ENCODE data around the gene SPATS2L. TPM values are rescaled to one million over a fixed set of nuclear protein-coding genes. Genes with fewer than 3 reads are reported as not detected.

The SPATS2L gene
- total and polyA plus RNA-seq, 2 donors, result 34.8 to 58.3 TPM

DNA sequence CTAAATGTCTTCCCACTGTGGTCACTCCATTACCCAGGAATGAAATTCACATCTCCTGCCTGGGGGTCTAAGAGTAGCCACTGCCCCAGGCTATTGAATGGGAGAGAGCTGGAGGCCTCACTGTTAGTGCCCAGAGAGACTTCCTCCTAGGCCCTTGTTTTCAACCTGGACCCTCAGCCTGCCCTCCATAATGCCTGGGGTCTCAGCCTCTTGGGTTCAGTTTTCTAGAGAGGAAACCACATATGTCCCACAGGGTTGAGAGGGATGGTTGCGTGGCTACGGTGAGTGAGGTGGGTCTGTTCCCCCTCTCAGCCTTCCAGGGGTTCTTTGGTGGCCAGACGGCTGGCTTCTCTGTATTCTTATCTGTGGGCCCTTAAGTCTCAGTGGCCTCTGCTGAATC, 43.4 kb downstream of the SPATS2L start:
- 88% methylated on average over 3 of the region's 3 CpGs for WGBS
- no peaks in the 10 kb centered on the region for H3K9me3 ChIP-seq (ENCODE audit: control insufficient read depth in 2 of 2, insufficient read depth in 1 of 2, low read length in 1 of 2)
- no peak overlapping the region for H3K4me3 ChIP-seq (ENCODE audit: low read length in 2 of 2)
- H3K36me3 ChIP-seq (ENCODE audit: control insufficient read depth in 2 of 2, insufficient read depth in 2 of 2, low read length in 1 of 2), result no peaks in the 10 kb centered on the region
- no peak for DNase-seq (ENCODE audit: low read depth in 6 of 9, low spot score in 9 of 9)
- H3K27ac ChIP-seq (ENCODE audit: low read depth in 1 of 2, low read length in 1 of 2), result no peak overlapping the region
- no peaks in the 10 kb centered on the region for H3K4me1 ChIP-seq (ENCODE audit: control insufficient read depth in 2 of 2, insufficient read depth in 2 of 2, low read length in 2 of 2)
- H3K27me3 ChIP-seq (ENCODE audit: control insufficient read depth in 2 of 2, insufficient read depth in 1 of 2, low read length in 1 of 2), result no peaks in the 10 kb centered on the region

DNA sequence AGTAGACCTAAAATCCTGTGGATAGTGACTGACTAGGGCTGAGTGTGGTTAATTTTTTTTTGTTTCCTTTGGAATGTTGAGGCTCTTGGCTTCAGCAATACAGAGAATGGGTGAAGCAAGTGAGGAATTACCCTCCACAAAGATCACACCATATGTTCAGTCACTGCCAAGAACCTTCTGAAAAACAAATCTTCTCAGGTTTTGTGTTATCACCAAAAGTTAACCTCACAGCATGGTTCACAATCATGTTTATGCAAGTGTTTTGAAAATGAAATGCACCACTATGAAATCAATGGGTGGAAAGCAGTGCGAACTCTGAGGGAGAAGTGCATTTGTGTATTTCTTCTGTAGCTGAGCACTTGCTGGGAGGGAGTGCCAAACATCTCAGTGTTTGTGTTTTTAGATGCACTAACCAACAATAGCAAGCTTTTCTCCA, 44.4 kb downstream of the SPATS2L start:
- Histone ChIP-seq H3K9me3 (ENCODE audit: control insufficient read depth in 2 of 2, insufficient read depth in 1 of 2, low read length in 1 of 2) (no peaks in the 10 kb centered on the region), H3K4me3 (ENCODE audit: low read length in 2 of 2) (no peak overlapping the region), H3K4me1 (ENCODE audit: control insufficient read depth in 2 of 2, insufficient read depth in 2 of 2, low read length in 2 of 2) (no peaks in the 10 kb centered on the region), H3K27ac (ENCODE audit: low read depth in 1 of 2, low read length in 1 of 2) (no peak overlapping the region), H3K27me3 (ENCODE audit: control insufficient read depth in 2 of 2, insufficient read depth in 1 of 2, low read length in 1 of 2) (no peaks in the 10 kb centered on the region), H3K36me3 (ENCODE audit: control insufficient read depth in 2 of 2, insufficient read depth in 2 of 2, low read length in 1 of 2) (no peaks in the 10 kb centered on the region)
- no peak for DNase-seq (ENCODE audit: low read depth in 6 of 9, low spot score in 9 of 9)
- 97% methylated on average over 1 of the region's 1 CpG for WGBS

DNA sequence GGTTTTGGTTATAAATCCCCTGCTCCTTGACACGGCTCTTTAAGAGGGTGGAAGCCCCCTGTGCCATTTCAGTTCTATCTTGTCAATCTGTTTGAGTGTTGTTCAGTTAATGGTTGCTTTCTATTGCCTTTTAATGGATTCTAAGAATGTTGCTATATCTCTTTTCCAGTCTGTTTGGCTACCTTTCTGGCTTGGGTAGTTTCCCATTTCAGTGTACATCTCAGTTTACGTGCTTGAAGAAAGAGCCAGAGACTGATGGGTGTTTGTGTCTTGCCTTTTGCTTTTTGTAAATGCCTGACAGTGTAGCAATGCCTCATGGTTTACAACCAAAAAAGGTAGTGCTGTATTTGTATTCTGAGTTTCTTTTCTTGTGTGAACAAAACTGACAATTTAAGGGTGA, 45.3 kb downstream of the SPATS2L start:
- WGBS, result 93% methylated on average over 2 of the region's 2 CpGs
- H3K4me1 ChIP-seq (ENCODE audit: control insufficient read depth in 2 of 2, insufficient read depth in 2 of 2, low read length in 2 of 2), result no peaks in the 10 kb centered on the region
- DNase-seq (ENCODE audit: low read depth in 6 of 9, low spot score in 9 of 9), result no peak
- no peak overlapping the region for H3K4me3 ChIP-seq (ENCODE audit: low read length in 2 of 2)
- H3K27me3 ChIP-seq (ENCODE audit: control insufficient read depth in 2 of 2, insufficient read depth in 1 of 2, low read length in 1 of 2), result no peaks in the 10 kb centered on the region
- no peaks in the 10 kb centered on the region for H3K36me3 ChIP-seq (ENCODE audit: control insufficient read depth in 2 of 2, insufficient read depth in 2 of 2, low read length in 1 of 2)
- no peaks in the 10 kb centered on the region for H3K9me3 ChIP-seq (ENCODE audit: control insufficient read depth in 2 of 2, insufficient read depth in 1 of 2, low read length in 1 of 2)
- peak overlapping the region in 1 of 2 donors; percentile 44 for H3K27ac ChIP-seq (ENCODE audit: low read depth in 1 of 2, low read length in 1 of 2)

DNA sequence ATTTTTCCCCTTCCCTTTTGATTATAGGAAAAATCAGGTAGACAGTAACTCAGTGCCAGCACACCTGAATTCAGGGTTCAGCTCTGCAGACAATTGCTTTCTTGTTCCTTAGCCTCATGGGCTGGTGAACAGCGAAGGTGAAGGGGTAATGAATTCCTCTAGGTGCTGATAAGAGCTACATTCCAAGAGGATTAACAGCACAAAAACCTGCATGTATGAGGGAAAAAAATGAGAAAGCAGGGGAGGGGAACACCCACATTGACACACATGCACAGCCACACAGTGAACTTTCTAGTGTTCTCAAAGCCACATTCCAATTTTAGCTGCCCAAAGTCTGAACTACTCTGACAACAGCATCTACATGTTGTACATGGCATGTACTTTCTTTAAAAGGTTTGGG, 46.1 kb downstream of the SPATS2L start:
- 95% methylated on average over 1 of the region's 1 CpG for WGBS
- DNase-seq (ENCODE audit: low read depth in 6 of 9, low spot score in 9 of 9), result no peak
- Histone ChIP-seq H3K27ac (ENCODE audit: low read depth in 1 of 2, low read length in 1 of 2) (peak overlapping the region in 1 of 2 donors; percentile 64), H3K4me1 (ENCODE audit: control insufficient read depth in 2 of 2, insufficient read depth in 2 of 2, low read length in 2 of 2) (no peaks in the 10 kb centered on the region), H3K36me3 (ENCODE audit: control insufficient read depth in 2 of 2, insufficient read depth in 2 of 2, low read length in 1 of 2) (no peaks in the 10 kb centered on the region), H3K4me3 (ENCODE audit: low read length in 2 of 2) (no peak overlapping the region), H3K27me3 (ENCODE audit: control insufficient read depth in 2 of 2, insufficient read depth in 1 of 2, low read length in 1 of 2) (no peaks in the 10 kb centered on the region), H3K9me3 (ENCODE audit: control insufficient read depth in 2 of 2, insufficient read depth in 1 of 2, low read length in 1 of 2) (no peaks in the 10 kb centered on the region)

DNA sequence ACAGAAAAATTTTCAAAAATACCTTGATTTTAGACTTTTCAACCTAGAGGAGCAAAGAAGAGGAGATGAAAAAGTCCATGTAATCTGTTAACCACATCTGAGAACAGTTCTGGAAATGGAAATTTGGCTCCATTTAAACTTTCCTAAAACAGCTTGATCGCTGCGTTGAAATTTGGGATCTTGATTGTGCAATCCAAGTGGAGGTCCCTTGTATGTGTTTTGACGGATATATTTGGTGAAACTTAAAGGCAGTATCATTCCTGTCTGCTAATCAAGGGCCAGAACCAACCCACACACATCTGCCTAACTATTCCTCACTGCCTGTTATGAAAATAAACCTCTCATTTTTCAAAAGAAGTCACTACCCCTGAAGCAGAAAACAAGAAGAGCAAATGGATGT, 46.6 kb downstream of the SPATS2L start:
- WGBS, result 92% methylated on average over 3 of the region's 3 CpGs
- H3K27ac ChIP-seq (ENCODE audit: low read depth in 1 of 2, low read length in 1 of 2), result peak overlapping the region in 1 of 2 donors; percentile 64
- H3K27me3 ChIP-seq (ENCODE audit: control insufficient read depth in 2 of 2, insufficient read depth in 1 of 2, low read length in 1 of 2), result no peaks in the 10 kb centered on the region
- no peaks in the 10 kb centered on the region for H3K4me1 ChIP-seq (ENCODE audit: control insufficient read depth in 2 of 2, insufficient read depth in 2 of 2, low read length in 2 of 2)
- no peak overlapping the region for H3K4me3 ChIP-seq (ENCODE audit: low read length in 2 of 2)
- H3K36me3 ChIP-seq (ENCODE audit: control insufficient read depth in 2 of 2, insufficient read depth in 2 of 2, low read length in 1 of 2), result no peaks in the 10 kb centered on the region
- DNase-seq (ENCODE audit: low read depth in 6 of 9, low spot score in 9 of 9), result no peak
- H3K9me3 ChIP-seq (ENCODE audit: control insufficient read depth in 2 of 2, insufficient read depth in 1 of 2, low read length in 1 of 2), result no peaks in the 10 kb centered on the region

DNA sequence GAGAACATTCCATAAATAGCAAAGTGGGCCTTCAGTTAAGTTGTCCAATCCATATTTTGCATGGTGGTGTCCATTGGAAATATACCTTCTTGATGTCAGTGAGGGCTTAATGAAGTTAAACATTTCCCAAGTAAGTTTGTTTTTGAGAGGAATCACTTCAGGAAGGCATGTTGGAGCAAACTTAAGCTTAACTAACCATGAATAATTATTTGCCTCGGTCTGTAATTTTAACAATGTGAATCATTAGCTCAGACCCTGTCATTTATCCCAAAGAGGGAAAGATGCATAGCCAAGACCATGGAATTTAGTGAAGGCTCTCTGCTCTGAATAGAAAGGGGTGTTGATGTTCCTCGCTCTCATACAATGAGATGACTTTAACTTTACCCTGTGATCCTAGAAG, 47.4 kb downstream of the SPATS2L start:
- no peaks in the 10 kb centered on the region for H3K27me3 ChIP-seq (ENCODE audit: control insufficient read depth in 2 of 2, insufficient read depth in 1 of 2, low read length in 1 of 2)
- H3K27ac ChIP-seq (ENCODE audit: low read depth in 1 of 2, low read length in 1 of 2), result no peak overlapping the region
- 95% methylated on average over 2 of the region's 2 CpGs for whole genome bisulfite sequencing
- H3K9me3 ChIP-seq (ENCODE audit: control insufficient read depth in 2 of 2, insufficient read depth in 1 of 2, low read length in 1 of 2), result no peaks in the 10 kb centered on the region
- DNase-seq (ENCODE audit: low read depth in 6 of 9, low spot score in 9 of 9), result no peak
- no peaks in the 10 kb centered on the region for H3K4me1 ChIP-seq (ENCODE audit: control insufficient read depth in 2 of 2, insufficient read depth in 2 of 2, low read length in 2 of 2)
- H3K4me3 ChIP-seq (ENCODE audit: low read length in 2 of 2), result no peak overlapping the region
- no peaks in the 10 kb centered on the region for H3K36me3 ChIP-seq (ENCODE audit: control insufficient read depth in 2 of 2, insufficient read depth in 2 of 2, low read length in 1 of 2)

DNA sequence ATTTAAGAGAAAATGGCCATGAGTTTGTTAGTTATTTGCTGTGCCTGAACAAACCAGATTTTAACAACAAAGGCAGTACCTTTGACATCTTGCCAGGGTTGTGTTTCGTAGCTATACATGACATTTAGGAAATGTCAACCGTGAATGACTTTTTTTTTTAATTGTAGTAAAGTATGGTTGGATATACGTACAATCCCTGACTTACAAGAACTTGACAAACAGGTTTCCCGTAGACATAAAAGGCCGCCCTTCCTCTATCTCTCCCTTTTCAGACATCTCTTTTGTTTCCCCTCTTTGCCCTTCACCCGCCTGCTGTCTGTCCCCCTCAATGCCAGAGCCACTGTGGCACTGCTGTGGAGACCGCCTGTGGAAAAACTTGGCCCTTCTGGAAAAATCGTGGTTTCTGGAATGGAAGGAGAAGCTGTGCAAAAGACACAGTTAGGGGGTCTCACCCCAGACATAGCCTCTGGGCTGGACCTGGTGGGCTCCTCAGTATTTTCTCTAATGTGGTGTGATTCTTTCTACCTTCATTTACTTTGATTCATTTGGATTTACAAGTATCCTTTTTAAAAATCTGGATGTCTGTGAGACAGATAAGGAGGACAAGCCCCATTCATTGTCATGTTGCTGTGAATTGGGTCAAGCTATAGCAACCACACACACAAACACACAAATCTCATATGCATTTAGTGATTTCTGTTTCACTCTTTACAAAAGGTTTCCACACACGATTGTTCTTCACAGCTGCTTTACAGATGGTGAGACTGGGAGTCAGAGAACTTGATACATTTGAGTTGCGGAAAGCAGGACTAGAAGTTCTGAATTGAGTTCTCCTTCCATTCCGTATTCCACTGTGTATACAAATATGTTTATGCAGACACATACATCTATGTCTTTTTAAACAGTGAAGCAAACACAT, 48.6 kb downstream of the SPATS2L start:
- Histone ChIP-seq H3K27me3 (ENCODE audit: control insufficient read depth in 2 of 2, insufficient read depth in 1 of 2, low read length in 1 of 2) (no peaks in the 10 kb centered on the region), H3K4me1 (ENCODE audit: control insufficient read depth in 2 of 2, insufficient read depth in 2 of 2, low read length in 2 of 2) (no peaks in the 10 kb centered on the region), H3K9me3 (ENCODE audit: control insufficient read depth in 2 of 2, insufficient read depth in 1 of 2, low read length in 1 of 2) (no peaks in the 10 kb centered on the region), H3K27ac (ENCODE audit: low read depth in 1 of 2, low read length in 1 of 2) (peak overlapping the region in 1 of 2 donors; percentile 43), H3K4me3 (ENCODE audit: low read length in 2 of 2) (no peak overlapping the region), H3K36me3 (ENCODE audit: control insufficient read depth in 2 of 2, insufficient read depth in 2 of 2, low read length in 1 of 2) (no peaks in the 10 kb centered on the region)
- WGBS, result 94% methylated on average over 11 of the region's 11 CpGs
- no peak for DNase-seq (ENCODE audit: low read depth in 6 of 9, low spot score in 9 of 9)

DNA sequence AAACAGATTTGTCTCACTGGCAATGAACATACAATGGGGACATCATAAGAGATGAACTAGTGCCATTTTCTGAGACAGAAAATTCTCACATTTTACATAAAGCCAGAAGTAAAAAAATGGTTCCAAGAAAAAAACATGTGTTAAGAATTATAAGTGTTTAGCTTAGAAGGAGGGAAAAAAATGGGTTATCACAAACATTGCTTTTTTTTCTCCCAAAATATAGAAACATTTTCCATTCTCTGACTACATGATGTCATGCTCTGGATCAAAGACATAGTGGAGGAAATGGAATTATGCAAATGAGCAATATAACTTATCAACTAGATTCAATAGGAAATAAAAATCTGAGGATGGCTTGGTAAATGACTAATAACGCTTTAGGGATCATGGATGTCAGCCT, 49.8 kb downstream of the SPATS2L start:
- WGBS, result 95% methylated on average over 1 of the region's 1 CpG
- Histone ChIP-seq H3K36me3 (ENCODE audit: control insufficient read depth in 2 of 2, insufficient read depth in 2 of 2, low read length in 1 of 2) (no peaks in the 10 kb centered on the region), H3K9me3 (ENCODE audit: control insufficient read depth in 2 of 2, insufficient read depth in 1 of 2, low read length in 1 of 2) (no peaks in the 10 kb centered on the region), H3K4me3 (ENCODE audit: low read length in 2 of 2) (no peak overlapping the region), H3K27ac (ENCODE audit: low read depth in 1 of 2, low read length in 1 of 2) (no peak overlapping the region), H3K27me3 (ENCODE audit: control insufficient read depth in 2 of 2, insufficient read depth in 1 of 2, low read length in 1 of 2) (no peaks in the 10 kb centered on the region), H3K4me1 (ENCODE audit: control insufficient read depth in 2 of 2, insufficient read depth in 2 of 2, low read length in 2 of 2) (no peaks in the 10 kb centered on the region)
- no peak for DNase-seq (ENCODE audit: low read depth in 6 of 9, low spot score in 9 of 9)

DNA sequence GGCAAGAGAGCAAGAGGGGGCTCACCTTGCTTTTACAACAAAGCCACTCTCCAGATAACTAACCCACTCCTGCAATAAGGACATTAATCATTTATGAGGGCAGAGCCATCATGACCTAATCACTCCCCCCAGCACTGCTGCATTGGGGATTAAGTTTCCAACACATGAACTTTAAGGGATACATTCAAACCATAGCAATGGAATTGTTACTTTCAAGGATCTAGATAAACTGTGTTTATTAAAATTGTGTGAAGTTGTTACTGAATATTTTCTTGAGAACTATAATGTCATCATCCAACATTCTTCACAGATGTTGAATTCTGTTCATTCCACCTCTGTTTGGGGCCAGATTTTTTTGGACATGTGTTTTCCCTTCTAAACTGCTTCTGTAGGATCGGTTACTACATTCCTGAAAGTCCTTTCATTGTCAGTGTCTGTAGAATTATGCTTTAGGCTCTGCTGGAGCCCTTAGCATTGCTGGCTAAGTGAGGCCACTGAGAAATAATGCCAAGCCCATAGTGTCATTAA, 50.4 kb downstream of the SPATS2L start:
- H3K36me3 ChIP-seq (ENCODE audit: control insufficient read depth in 2 of 2, insufficient read depth in 2 of 2, low read length in 1 of 2), result no peaks in the 10 kb centered on the region
- DNase-seq (ENCODE audit: low read depth in 6 of 9, low spot score in 9 of 9), result no peak
- no peaks in the 10 kb centered on the region for H3K9me3 ChIP-seq (ENCODE audit: control insufficient read depth in 2 of 2, insufficient read depth in 1 of 2, low read length in 1 of 2)
- WGBS, result 98% methylated on average over 1 of the region's 1 CpG
- H3K4me3 ChIP-seq (ENCODE audit: low read length in 2 of 2), result no peak overlapping the region
- H3K27me3 ChIP-seq (ENCODE audit: control insufficient read depth in 2 of 2, insufficient read depth in 1 of 2, low read length in 1 of 2), result no peaks in the 10 kb centered on the region
- H3K4me1 ChIP-seq (ENCODE audit: control insufficient read depth in 2 of 2, insufficient read depth in 2 of 2, low read length in 2 of 2), result no peaks in the 10 kb centered on the region
- H3K27ac ChIP-seq (ENCODE audit: low read depth in 1 of 2, low read length in 1 of 2), result peak overlapping the region in 1 of 2 donors; percentile 56
